ENCODE results near the gene POU3F1. TPM values are rescaled to one million over a fixed set of nuclear protein-coding genes. Genes with fewer than 3 reads are reported as not detected.
A peak's percentile ranks its signal among the peaks of the same experiment; 100 is the strongest.
"Not testable (repeated sequence)": the region's sequence is repeated elsewhere in the genome, so short reads cannot be mapped to it uniquely, and the experiment has no call there.

POU3F1 gene
- total RNA-seq, 1 experiment from 2014 or later: not detected

DNA sequence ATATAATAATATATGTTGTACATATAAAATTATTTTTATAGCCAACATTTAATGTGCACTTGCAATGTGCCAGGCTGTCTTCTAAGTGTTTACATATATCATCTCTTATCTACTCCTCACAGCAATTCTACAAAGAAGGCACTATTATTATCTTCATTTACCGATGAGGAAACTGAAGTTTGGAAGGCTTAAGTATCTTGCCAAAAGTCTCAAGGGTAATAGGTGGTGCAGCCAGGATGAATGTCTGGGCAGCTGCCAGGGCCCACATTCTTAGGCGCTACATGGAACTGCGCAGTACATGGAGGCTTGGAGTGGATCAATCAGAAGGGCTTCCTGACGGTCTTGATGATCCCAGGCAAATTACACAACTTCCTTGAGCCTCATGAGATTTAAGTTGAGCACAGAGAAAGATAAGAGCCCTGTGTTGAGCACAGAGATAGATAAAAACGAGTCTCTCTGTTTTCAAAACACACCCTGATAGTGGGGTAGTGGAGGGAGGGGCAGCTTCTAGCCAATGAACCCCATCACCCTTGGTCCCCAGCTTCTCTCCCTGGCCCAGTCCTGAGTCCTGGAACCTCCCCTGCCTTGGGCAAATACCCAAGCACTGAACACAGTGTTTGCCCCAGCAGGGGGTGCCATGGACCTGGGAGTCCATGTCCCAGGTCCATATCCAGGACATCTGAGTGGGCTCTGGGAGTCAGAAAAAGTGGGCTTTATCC lies 9.2 kb downstream of the POU3F1 start:
- no peak overlapping the region for H3K27ac Mint-ChIP-seq (ENCODE audit: unreplicated experiment)
- BruUV-seq (replicated peaks): no TSS peak
- intact Hi-C loops (cut with micrococcal nuclease; ENCODE audit: unreplicated experiment): no loop called here
- CTCF ChIA-PET: interaction anchor here (0.7 kb wide), 2 partner anchors 115 to 841 kb away, joined by 4 to 7 read pairs; no protein-coding TSS in a partner anchor
- DNase-seq: peak; percentile 35
- no peaks in the 10 kb centered on the region for H3K4me1 Mint-ChIP-seq (ENCODE audit: low read depth, unreplicated experiment)
- H3K36me3 Mint-ChIP-seq (ENCODE audit: insufficient read depth, unreplicated experiment): no peaks in the 10 kb centered on the region
- H3K9me3 Mint-ChIP-seq (ENCODE audit: low read depth, unreplicated experiment): no peaks in the 10 kb centered on the region
- no peak overlapping the region for H3K4me3 Mint-ChIP-seq (ENCODE audit: low read depth, unreplicated experiment)
- peaks cover 54% of the 10 kb centered on the region for H3K27me3 Mint-ChIP-seq (ENCODE audit: unreplicated experiment)
- TF ChIP-seq, protein P1, sequence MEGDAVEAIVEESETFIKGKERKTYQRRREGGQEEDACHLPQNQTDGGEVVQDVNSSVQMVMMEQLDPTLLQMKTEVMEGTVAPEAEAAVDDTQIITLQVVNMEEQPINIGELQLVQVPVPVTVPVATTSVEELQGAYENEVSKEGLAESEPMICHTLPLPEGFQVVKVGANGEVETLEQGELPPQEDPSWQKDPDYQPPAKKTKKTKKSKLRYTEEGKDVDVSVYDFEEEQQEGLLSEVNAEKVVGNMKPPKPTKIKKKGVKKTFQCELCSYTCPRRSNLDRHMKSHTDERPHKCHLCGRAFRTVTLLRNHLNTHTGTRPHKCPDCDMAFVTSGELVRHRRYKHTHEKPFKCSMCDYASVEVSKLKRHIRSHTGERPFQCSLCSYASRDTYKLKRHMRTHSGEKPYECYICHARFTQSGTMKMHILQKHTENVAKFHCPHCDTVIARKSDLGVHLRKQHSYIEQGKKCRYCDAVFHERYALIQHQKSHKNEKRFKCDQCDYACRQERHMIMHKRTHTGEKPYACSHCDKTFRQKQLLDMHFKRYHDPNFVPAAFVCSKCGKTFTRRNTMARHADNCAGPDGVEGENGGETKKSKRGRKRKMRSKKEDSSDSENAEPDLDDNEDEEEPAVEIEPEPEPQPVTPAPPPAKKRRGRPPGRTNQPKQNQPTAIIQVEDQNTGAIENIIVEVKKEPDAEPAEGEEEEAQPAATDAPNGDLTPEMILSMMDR (IDR thresholded peaks at IDR 0.05; ENCODE audit: unreplicated experiment): no peak

DNA sequence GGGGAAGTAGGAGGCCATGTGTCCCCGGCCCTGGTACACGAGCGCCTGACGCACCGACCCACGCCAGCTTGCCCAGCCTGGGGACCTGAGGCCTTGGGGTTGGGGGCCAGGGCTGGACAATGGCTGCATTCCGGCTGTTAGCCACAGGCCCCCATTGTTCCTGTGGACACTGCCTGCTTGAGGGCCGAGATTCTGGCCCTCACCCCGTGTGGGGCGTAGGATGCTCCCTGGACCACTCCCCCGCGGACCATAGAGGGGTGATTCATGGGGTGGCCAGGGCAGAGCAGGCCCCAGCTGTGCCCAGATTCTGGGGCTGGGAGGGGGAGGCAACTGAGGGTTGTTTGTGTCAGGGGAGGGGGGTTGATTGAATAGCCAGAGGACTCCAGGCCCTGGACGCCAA lies 11.7 kb downstream of the POU3F1 start:
- no peaks in the 10 kb centered on the region for H3K4me1 Mint-ChIP-seq (ENCODE audit: low read depth, unreplicated experiment)
- H3K27me3 Mint-ChIP-seq (ENCODE audit: unreplicated experiment): peaks cover 29% of the 10 kb centered on the region
- H3K4me3 Mint-ChIP-seq (ENCODE audit: low read depth, unreplicated experiment): no peak overlapping the region
- CTCF ChIA-PET: interaction anchor here (0.6 kb wide), 3 partner anchors 17 to 795 kb away, joined by 4 read pairs; no protein-coding TSS in a partner anchor
- BruUV-seq (replicated peaks): no TSS peak
- TF ChIP-seq, protein P1 (IDR thresholded peaks at IDR 0.05; ENCODE audit: unreplicated experiment): no peak
- no peaks in the 10 kb centered on the region for H3K9me3 Mint-ChIP-seq (ENCODE audit: low read depth, unreplicated experiment)
- DNase-seq: no peak
- no peaks in the 10 kb centered on the region for H3K36me3 Mint-ChIP-seq (ENCODE audit: insufficient read depth, unreplicated experiment)
- H3K27ac Mint-ChIP-seq (ENCODE audit: unreplicated experiment): no peak overlapping the region
- intact Hi-C loops (cut with micrococcal nuclease; ENCODE audit: unreplicated experiment): no loop called here

DNA sequence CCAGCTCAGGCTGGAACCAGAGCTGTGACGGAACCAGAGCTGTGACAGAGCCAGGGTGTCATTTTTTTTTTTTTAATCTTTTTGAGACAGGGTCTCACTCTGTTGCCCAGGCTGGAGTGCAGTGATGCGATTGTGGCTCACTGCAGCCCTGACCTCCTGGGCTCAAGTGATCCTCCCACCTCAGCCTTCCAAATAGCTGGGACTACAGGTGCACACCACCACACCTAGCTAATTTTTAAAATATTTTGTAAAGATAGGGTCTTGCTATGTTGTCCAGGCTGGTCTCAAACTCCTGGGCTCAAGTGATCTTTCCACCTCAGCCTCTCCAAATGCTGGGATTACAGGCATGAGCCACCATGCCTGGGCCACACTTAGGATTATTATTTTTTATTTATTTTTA lies 13.6 kb downstream of the POU3F1 start:
- DNase-seq; H3K4me3 Mint-ChIP-seq (ENCODE audit: low read depth, unreplicated experiment); CTCF ChIA-PET; H3K9me3 Mint-ChIP-seq (ENCODE audit: low read depth, unreplicated experiment); H3K27ac Mint-ChIP-seq (ENCODE audit: unreplicated experiment); H3K36me3 Mint-ChIP-seq (ENCODE audit: insufficient read depth, unreplicated experiment); BruUV-seq (replicated peaks); intact Hi-C loops (cut with micrococcal nuclease; ENCODE audit: unreplicated experiment); H3K4me1 Mint-ChIP-seq (ENCODE audit: low read depth, unreplicated experiment): not testable (repeated sequence)
- H3K27me3 Mint-ChIP-seq (ENCODE audit: unreplicated experiment): peaks cover 13% of the 10 kb centered on the region

DNA sequence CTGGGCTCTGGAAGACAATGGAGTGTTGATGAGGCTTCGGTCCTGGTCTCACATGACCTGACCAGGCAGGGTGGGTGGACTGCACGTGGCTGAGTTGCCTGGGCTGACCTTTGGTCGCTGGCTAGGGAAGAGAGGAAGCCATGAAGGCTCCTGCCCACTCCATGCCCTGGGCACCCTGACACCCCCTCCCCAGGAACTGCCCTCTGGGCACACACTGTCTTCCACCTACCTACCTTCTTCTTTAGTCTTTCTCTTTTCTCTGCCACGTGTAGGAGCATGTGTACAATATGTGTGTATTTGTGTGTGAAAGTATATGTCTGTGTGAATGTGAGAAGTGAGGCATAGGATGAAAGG lies 15.1 kb downstream of the POU3F1 start:
- Mint-ChIP-seq H3K9me3 (ENCODE audit: low read depth, unreplicated experiment) (no peaks in the 10 kb centered on the region), H3K4me3 (ENCODE audit: low read depth, unreplicated experiment) (no peak overlapping the region), H3K27ac (ENCODE audit: unreplicated experiment) (no peak overlapping the region), H3K36me3 (ENCODE audit: insufficient read depth, unreplicated experiment) (peaks cover 9% of the 10 kb centered on the region), H3K4me1 (ENCODE audit: low read depth, unreplicated experiment) (no peaks in the 10 kb centered on the region), H3K27me3 (ENCODE audit: unreplicated experiment) (peaks cover 13% of the 10 kb centered on the region)
- CTCF ChIA-PET: no interaction called here
- no TSS peak for BruUV-seq (replicated peaks)
- DNase-seq: no peak
- intact Hi-C loops (cut with micrococcal nuclease; ENCODE audit: unreplicated experiment): no loop called here
- TF ChIP-seq, protein P1 (IDR thresholded peaks at IDR 0.05; ENCODE audit: unreplicated experiment): no peak
